Activated CD8-positive, alpha-beta memory T cell treated with anti-CD3 and anti-CD28 coated beads for 1 hour (primary cell): ENCODE results near the gene SLC16A2.

Source experiments
- DNase-seq, 2 donors: peaks; one replicate each; pipeline ENCODE4 v3.0.0-alpha.2; 2020; ENCODE audit warnings: low read depth in 1 of 2; ENCODE audit errors: extremely low read depth in 1 of 2

SLC16A2 gene

GRCh38 chrX:74421036-74421739, at the start of gene SLC16A2:
Gene SLC16A2, plus strand, starts transcription at chrX:74421493. Its CDS starts 145 bp downstream, at chrX:74421638.
- DNase-seq = no peak

- no peak for DNase-seq
Observed at GRCh38 chrX:74372272-74372671, 49.0 kb upstream of the SLC16A2 start.

DNA sequence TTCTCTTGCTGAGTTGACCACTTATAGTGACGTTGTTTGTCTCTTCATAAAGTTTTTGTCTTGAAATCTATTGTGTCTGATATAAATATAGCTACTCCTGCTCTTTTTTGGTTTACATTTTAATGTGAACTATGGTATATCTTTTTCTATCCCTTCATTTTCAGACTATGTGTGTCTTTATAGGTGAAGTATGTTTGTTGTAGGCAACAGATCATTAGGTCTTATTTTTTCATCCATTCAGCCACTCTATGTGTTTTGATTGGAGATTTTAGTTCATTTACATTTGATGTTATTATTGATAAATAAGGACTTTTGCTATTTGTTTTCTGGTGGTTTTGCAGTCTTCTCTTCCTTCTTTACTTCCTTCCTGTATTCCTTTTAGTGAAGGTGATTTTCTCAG, 44.0 kb upstream of the SLC16A2 start:
- no peak for DNase-seq

DNA sequence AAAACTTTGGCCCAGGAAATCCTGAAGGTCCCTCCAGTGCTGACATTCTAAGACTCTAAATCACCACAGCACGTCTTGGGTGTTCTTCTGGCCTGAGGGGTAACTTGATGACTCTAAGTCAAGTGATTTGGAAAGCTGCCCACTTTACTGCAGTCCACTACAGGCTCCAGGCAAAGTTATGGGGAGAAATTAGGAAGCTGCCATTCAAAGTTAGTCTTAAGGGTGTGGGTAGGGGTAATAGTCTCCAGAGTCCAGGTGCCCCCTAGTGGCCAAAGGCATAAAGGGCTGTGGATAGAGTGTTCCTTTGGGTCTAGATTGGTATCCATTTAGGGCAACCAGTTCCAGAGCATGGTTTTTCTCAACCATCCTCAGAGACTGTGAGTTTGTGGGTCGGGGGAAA, 38.7 kb upstream of the SLC16A2 start:
- DNase-seq = peak in 1 of 2 donors; percentile 22

GRCh38 chrX:74383611-74384010, 37.7 kb upstream of the SLC16A2 start:
- DNase-seq = no peak

DNA sequence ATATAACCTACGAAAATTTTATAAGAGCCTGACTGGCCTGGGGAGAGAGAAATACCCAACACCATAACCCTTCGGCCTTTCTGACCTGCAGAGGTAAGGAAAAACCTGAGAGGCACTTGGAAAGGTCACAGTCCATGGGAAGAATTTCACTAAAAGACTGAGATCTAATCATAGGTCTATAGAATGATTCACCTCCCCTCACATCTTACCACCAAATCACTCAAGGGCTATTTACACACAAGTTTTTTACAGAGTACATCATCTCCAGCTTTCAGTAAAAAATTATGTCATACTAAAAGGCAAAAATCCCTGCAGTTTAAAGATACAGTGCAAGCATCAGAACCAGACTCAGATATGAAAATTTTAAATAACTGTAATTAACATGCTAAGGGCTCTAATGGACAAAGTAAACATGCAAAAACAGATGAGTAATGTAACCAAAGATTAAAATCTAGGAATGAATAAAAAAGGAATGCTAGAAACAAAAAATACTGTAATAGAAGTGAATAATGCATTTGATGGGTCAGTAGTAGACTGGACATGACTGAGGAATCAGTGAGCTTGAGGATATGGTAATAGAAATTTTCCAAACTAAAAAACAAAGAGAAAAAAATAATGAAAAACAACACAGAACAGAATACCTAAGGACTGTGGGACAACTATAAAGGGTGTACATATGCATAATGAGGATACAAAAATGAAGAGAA, 32.1 kb upstream of the SLC16A2 start:
- no peak for DNase-seq

- DNase-seq = no peak
Observed at GRCh38 chrX:74395556-74395955, 25.7 kb upstream of the SLC16A2 start.

- DNase-seq = no peak
Observed at GRCh38 chrX:74405973-74406489, 15.3 kb upstream of the SLC16A2 start.

GRCh38 chrX:74408304-74408703, 13.0 kb upstream of the SLC16A2 start:
- no peak for DNase-seq

GRCh38 chrX:74419864-74420195, 1.5 kb upstream of the SLC16A2 start:
- DNase-seq = no peak

- no peak for DNase-seq
Observed at GRCh38 chrX:74420196-74421035, 877 bp upstream of the SLC16A2 start.

- DNase-seq = no peak
Observed at GRCh38 chrX:74421740-74422352, 553 bp downstream of the SLC16A2 start.

GRCh38 chrX:74422576-74423288, 1.4 kb downstream of the SLC16A2 start:
- no peak for DNase-seq

- no peak for DNase-seq
Observed at GRCh38 chrX:74423289-74423998, 2.2 kb downstream of the SLC16A2 start.

DNA sequence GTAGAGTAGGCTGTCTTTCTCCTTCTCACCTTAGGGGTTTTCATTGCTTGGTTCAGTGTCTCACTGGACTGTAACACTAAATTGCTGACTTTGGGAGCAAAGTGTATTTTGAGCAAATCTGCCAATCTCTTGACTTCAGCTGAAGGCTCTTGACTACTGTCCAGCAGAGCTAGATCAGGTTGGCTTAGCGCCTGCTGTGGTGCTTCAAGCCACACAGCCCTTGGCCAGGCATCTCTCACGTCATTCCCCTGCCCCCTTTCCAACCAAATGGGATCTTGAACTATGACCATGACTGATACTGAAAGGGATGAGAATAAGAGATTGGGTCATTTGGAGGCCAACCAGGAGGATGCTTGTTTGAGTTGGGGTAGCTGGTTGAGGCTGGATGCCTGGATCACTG, 4.8 kb downstream of the SLC16A2 start:
- no peak for DNase-seq

- DNase-seq = no peak
Observed at GRCh38 chrX:74426615-74427014, 5.3 kb downstream of the SLC16A2 start.

DNA sequence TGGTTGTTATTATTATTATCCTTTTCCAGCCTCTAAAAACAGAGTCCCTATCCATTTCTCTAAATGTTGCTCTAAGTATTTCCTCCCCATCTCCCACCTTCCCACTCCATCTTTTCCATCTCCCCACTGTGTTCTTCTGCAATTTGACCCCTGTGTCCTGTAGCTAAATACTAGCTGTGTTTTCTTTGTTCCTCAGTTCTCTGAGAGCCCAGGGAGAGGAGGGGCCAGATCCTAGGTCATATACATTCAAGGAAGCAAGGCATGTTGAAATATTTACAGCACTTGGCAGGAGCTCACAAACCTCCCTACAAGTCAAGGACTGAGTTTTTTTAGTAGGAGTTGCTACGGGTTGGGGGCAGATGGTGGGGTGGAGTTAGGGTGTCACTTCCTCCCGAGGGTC, 10.5 kb downstream of the SLC16A2 start:
- DNase-seq = no peak

- no peak for DNase-seq
Observed at GRCh38 chrX:74434336-74434735, 13.0 kb downstream of the SLC16A2 start.

GRCh38 chrX:74437530-74437929, 16.2 kb downstream of the SLC16A2 start:
- no peak for DNase-seq

- no peak for DNase-seq
Observed at GRCh38 chrX:74438764-74439163, 17.5 kb downstream of the SLC16A2 start.
